Tibial nerve (tissue), 4 donors: ENCODE data around the gene RLF. TPM values are rescaled to one million over a fixed set of nuclear protein-coding genes. Genes with fewer than 3 reads are reported as not detected.
"Not testable (repeated sequence)": the region's sequence is repeated elsewhere in the genome, so short reads cannot be mapped to it uniquely, and the experiment has no call there.

Experiments used
- DNase-seq, 2 donors: peaks; one replicate each; pipeline ENCODE4 v3.0.0-alpha.2; 2019; ENCODE audit warnings: low spot score in 2 of 2
- H3K27ac ChIP-seq, 4 donors: fragments of 200-600 bp; sonication (generic) in 3 of 4; one replicate each; pipeline ENCODE4 v1.5.1; 2017 to 2019; ENCODE audit warnings: mild to moderate bottlenecking in 1 of 4
- H3K27me3 ChIP-seq, 2 donors: fragments of 200-600 bp; sonication (generic) in 1 of 2; one replicate each; pipeline versions ENCODE4 v1.5.1 to v1.6.0; 2017 to 2019
- H3K36me3 ChIP-seq, 3 donors: fragments of 200-600 bp; sonication (generic); one replicate each; pipeline ENCODE4 v1.5.1; 2018 to 2019
- H3K4me1 ChIP-seq, 4 donors: fragments of 200-600 bp; sonication (generic) in 3 of 4; one replicate each; pipeline ENCODE4 v1.5.1; 2017 to 2019
- H3K4me3 ChIP-seq, 4 donors: fragments of 200-600 bp; sonication (generic) in 3 of 4; one replicate each; pipeline ENCODE4 v1.5.1; 2017 to 2019; ENCODE audit warnings: mild to moderate bottlenecking in 1 of 4, moderate library complexity in 1 of 4
- H3K9me3 ChIP-seq, 4 donors: fragments of 200-600 bp; sonication (generic) in 3 of 4; one replicate each; pipeline ENCODE4 v1.5.1; 2017 to 2019
- EP300 ChIP-seq, 2 donors: sonication (generic); formaldehyde crosslinking; IDR thresholded peaks; one replicate each; pipeline ENCODE4 v1.6.1; 2017; ENCODE audit warnings: antibody characterized with exemption in 2 of 2, mild to moderate bottlenecking in 1 of 2
- POLR2A ChIP-seq, 2 donors: fragments of 450-650 bp; IDR thresholded peaks; one replicate each; pipeline ENCODE4 v1.6.1; 2017; ENCODE audit warnings: antibody characterized with exemption in 2 of 2, mild to moderate bottlenecking in 2 of 2, moderate library complexity in 2 of 2
- WGBS, 2 donors: methylation state at CpG; one replicate each; pipeline ENCODE4 v1.1.5; 2018; 5-methylcytosine and 5-hydroxymethylcytosine counted together
- total RNA-seq, 4 donors: library from RNA; depleted of rRNA; stranded (reverse); fragments of >200 nt; gene quantifications; one replicate each; pipeline ENCODE4 v1.1.0, GENCODE V29; 2016
- TF ChIP-seq, protein P1 (sequence below), 5 experiments: fragments of 200-600 bp in 3 of 5; fragments of 450-650 bp in 2 of 5; sonication (generic) in 3 of 5; IDR thresholded peaks; one replicate each; pipeline ENCODE4 v1.5.1; 2016 to 2019; ENCODE audit warnings: antibody characterized with exemption in 5 of 5, mild to moderate bottlenecking in 3 of 5, moderate library complexity in 2 of 5

Gene RLF
- total RNA-seq, 4 donors from 2014 or later, result 20.1 to 23.5 (median 21.5) TPM

DNA sequence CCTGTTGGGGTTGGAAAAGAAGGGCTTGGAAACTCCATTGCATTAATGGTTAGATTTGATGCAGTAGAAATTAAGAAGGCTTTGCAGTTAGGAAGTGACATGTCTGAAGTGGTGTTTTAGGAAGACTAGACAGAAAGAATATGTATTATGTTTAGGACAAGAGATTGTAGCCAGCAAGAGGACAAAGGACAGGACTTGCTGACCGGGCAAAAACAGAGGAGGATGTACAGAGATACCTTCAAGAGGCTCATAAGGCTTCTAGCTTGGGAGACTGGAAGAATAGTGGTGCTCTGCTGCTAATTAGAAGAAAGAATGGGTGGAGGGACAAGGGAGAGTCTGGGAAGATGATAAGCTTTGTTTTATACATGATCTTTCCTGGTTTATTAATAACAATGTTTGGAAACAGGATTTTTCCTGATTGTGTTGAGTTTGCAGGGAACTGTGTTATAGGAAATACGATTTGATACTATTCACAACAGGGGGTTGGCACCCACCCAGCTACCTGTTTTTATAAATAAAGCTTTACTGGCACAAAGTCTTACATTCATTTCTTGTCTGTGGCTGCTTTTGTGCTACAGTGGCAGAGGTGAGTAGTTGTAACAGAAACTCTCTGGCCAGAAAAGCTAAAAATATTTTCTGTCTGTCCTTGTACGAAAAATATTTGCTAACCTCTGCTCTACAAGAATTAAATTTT, 49.5 kb downstream of the RLF start:
- H3K27ac ChIP-seq, result no peak overlapping the region
- peaks cover 0 to 32% (median 3%) of the 10 kb centered on the region in 3 donors for H3K36me3 ChIP-seq
- H3K4me3 ChIP-seq, result no peak overlapping the region
- DNase-seq, result no peak
- H3K4me1 ChIP-seq, result no peaks in the 10 kb centered on the region
- H3K9me3 ChIP-seq, result no peaks in the 10 kb centered on the region
- WGBS, 2 donors, result 85 to 86% methylated on average over 3 of the region's 3 CpGs
- TF ChIP-seq, protein P1, sequence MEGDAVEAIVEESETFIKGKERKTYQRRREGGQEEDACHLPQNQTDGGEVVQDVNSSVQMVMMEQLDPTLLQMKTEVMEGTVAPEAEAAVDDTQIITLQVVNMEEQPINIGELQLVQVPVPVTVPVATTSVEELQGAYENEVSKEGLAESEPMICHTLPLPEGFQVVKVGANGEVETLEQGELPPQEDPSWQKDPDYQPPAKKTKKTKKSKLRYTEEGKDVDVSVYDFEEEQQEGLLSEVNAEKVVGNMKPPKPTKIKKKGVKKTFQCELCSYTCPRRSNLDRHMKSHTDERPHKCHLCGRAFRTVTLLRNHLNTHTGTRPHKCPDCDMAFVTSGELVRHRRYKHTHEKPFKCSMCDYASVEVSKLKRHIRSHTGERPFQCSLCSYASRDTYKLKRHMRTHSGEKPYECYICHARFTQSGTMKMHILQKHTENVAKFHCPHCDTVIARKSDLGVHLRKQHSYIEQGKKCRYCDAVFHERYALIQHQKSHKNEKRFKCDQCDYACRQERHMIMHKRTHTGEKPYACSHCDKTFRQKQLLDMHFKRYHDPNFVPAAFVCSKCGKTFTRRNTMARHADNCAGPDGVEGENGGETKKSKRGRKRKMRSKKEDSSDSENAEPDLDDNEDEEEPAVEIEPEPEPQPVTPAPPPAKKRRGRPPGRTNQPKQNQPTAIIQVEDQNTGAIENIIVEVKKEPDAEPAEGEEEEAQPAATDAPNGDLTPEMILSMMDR (IDR thresholded peaks at IDR 0.05), result no peak
- TF ChIP-seq EP300 (IDR thresholded peaks at IDR 0.05) (no peak), POLR2A (IDR thresholded peaks at IDR 0.05) (no peak)
- H3K27me3 ChIP-seq, result no peaks in the 10 kb centered on the region

DNA sequence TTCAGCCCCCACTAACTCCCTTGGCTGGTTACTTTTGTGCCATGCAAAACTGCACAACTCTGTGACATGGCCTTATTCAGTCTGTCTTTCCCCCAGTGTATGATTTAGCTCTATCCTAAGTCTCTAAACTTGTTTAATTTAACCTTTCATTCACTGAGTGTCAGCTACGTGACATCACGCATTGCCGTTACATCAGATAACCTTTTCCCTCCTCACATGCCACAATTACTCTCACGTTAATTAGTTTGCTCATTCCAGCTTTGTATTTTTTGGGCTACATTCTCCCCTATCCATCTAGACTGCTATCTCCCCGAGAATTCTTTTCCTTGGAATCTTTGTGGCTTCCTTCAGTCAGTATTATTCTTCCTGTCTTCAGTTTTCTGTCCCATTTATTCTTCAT, 57.1 kb downstream of the RLF start:
- no peak overlapping the region for H3K27ac ChIP-seq
- H3K36me3 ChIP-seq, result peaks cover 0 to 18% (median 0%) of the 10 kb centered on the region in 3 donors
- no peak overlapping the region for H3K4me3 ChIP-seq
- no peaks in the 10 kb centered on the region for H3K27me3 ChIP-seq
- no peaks in the 10 kb centered on the region for H3K4me1 ChIP-seq
- DNase-seq, result no peak
- no peaks in the 10 kb centered on the region for H3K9me3 ChIP-seq
- 94 to 96% methylated on average over 5 of the region's 5 CpGs for WGBS, 2 donors
- TF ChIP-seq POLR2A (IDR thresholded peaks at IDR 0.05) (no peak), EP300 (IDR thresholded peaks at IDR 0.05) (no peak)
- TF ChIP-seq, protein P1 (IDR thresholded peaks at IDR 0.05), result no peak

DNA sequence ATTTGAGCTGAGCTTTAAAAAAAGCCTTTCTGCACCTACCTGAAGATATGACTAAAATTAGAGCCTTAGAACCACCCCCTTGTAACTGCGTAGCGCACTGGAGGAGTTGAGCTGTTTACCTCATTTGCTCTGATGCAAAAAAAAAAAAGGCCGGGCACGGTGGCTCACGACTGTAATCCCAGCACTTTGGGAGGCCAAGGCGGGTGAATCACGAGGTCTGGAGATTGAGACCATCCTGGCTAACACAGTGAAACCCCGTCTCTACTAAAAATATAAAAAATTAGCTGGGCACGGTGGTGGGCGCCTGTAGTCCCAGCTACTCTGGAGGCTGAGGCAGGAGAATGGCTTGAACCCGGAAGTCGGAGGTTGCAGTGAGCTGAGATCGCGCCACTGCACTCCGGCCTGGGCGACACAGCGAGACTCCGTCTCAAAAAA, 60.3 kb downstream of the RLF start:
- H3K27me3 ChIP-seq, H3K4me3 ChIP-seq, DNase-seq, H3K27ac ChIP-seq, H3K9me3 ChIP-seq, H3K4me1 ChIP-seq: not testable (repeated sequence)
- H3K36me3 ChIP-seq, result peaks cover 0 to 30% (median 0%) of the 10 kb centered on the region in 3 donors
- 94 to 96% methylated on average over 18 of the region's 18 CpGs for WGBS, 2 donors

DNA sequence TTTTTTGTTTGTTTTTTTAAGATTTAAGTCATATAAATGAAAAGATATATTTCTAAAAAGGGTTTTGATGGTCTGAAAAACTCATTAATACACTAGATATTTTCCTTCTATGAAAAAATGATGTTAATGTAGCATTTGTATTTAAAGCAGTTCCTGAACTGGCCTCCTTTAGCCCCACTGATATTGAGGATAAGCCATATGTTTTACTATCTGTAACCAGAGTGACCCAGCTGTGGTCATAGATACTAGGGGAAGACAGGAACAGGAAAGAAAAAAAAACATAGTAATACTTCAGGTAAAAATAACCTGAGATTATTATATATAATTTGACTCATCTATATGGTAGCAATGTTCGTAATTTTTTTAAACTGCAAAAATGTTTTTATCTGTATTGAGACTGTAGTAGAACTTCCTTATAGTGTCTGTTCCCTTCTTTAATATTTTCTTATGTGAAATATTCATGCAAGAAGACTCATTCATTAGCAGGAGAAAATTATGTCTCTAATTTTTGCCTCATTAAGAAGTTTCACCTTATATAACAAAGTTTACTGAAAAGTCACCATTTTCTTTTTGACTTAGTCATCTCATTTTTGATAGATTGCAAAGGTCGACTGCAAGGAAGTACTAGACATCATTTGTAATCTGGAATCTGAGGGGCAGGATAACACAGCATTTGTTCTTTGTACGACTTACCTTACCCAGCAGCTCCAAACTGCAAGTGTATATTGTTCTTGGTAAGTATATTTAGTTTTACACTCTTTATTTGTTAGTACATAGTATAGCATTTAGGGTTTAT, 61.0 kb downstream of the RLF start:
- TF ChIP-seq, protein P1 (IDR thresholded peaks at IDR 0.05), result no peak
- H3K27ac ChIP-seq, result no peak overlapping the region
- no peak overlapping the region for H3K4me3 ChIP-seq
- DNase-seq, result no peak
- no peaks in the 10 kb centered on the region for H3K4me1 ChIP-seq
- peaks cover 0 to 31% (median 0%) of the 10 kb centered on the region in 3 donors for H3K36me3 ChIP-seq
- 70 to 79% methylated on average over 3 of the region's 3 CpGs for WGBS, 2 donors
- H3K9me3 ChIP-seq, result no peaks in the 10 kb centered on the region
- no peaks in the 10 kb centered on the region for H3K27me3 ChIP-seq

DNA sequence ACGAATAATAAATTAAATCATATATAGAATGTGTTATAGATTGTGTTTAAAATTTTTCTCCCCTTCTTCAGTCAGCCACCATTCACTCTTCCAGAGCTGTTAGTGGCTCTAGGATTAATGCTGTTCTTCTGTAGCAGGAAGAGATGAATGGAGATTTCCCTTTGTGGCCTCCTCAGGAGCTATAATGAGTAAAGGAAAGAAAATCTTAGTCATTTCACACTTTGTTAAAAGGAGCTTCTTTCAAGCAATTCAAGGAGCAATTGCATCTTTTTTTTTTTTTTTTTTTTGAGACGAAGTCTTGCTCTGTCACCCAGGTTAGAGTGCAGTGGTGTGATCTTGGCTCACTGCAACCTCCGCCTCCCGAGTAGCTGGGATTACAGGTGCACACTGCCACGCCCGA, 62.9 kb downstream of the RLF start:
- H3K9me3 ChIP-seq, result no peaks in the 10 kb centered on the region
- H3K4me1 ChIP-seq, result no peaks in the 10 kb centered on the region
- H3K4me3 ChIP-seq, result no peak overlapping the region
- no peak for DNase-seq
- peaks cover 0 to 43% (median 0%) of the 10 kb centered on the region in 3 donors for H3K36me3 ChIP-seq
- 94 to 95% methylated on average over 6 of the region's 6 CpGs for WGBS, 2 donors
- TF ChIP-seq EP300 (IDR thresholded peaks at IDR 0.05) (no peak), POLR2A (IDR thresholded peaks at IDR 0.05) (no peak)
- TF ChIP-seq, protein P1 (IDR thresholded peaks at IDR 0.05), result no peak
- H3K27me3 ChIP-seq, result no peaks in the 10 kb centered on the region
- no peak overlapping the region for H3K27ac ChIP-seq
